Suprapubic skin (tissue), 4 donors: ENCODE data around the gene UBA5. TPM values are rescaled to one million over a fixed set of nuclear protein-coding genes. Genes with fewer than 3 reads are reported as not detected.
"Not testable (repeated sequence)": the region's sequence is repeated elsewhere in the genome, so short reads cannot be mapped to it uniquely, and the experiment has no call there.

Experiments used
- DNase-seq, 2 donors: peaks; one replicate each; pipeline ENCODE4 v3.0.0-alpha.2; 2019; ENCODE audit warnings: low spot score in 2 of 2
- H3K27ac ChIP-seq: fragments of 200-600 bp; sonication (generic); one replicate; pipeline ENCODE4 v1.5.1; 2019
- H3K27me3 ChIP-seq: fragments of 200-600 bp; sonication (generic); one replicate; pipeline ENCODE4 v1.5.1; 2019
- H3K36me3 ChIP-seq: fragments of 200-600 bp; sonication (generic); one replicate; pipeline ENCODE4 v1.5.1; 2019
- H3K4me1 ChIP-seq: fragments of 200-600 bp; sonication (generic); one replicate; pipeline ENCODE4 v1.5.1; 2019
- H3K4me3 ChIP-seq: fragments of 200-600 bp; sonication (generic); one replicate; pipeline ENCODE4 v1.5.1; 2019; ENCODE audit warnings: mild to moderate bottlenecking
- H3K9me3 ChIP-seq: fragments of 200-600 bp; sonication (generic); one replicate; pipeline ENCODE4 v1.5.1; 2019
- EP300 ChIP-seq: sonication (generic); formaldehyde crosslinking; IDR thresholded peaks from one replicate; pipeline ENCODE4 v1.6.1; 2017; ENCODE audit warnings: antibody characterized with exemption
- POLR2A ChIP-seq, 2 donors: fragments of 450-650 bp; IDR thresholded peaks; one replicate each; pipeline ENCODE4 v1.6.1; 2017; ENCODE audit warnings: antibody characterized with exemption in 2 of 2, mild to moderate bottlenecking in 2 of 2, moderate library complexity in 2 of 2
- POLR2AphosphoS5 ChIP-seq, 3 donors: sonication (generic); formaldehyde crosslinking; IDR thresholded peaks; one replicate each; pipeline ENCODE4 v1.6.1; 2017; ENCODE audit warnings: antibody characterized with exemption in 3 of 3
- WGBS: methylation state at CpG from one replicate; pipeline ENCODE4 v1.1.5; 2018; 5-methylcytosine and 5-hydroxymethylcytosine counted together
- total RNA-seq, 4 donors: library from RNA; depleted of rRNA; stranded (reverse); fragments of >200 nt; gene quantifications; one replicate each; pipeline ENCODE4 v1.1.0, GENCODE V29; 2016
- TF ChIP-seq, protein P1 (sequence below), 2 donors: fragments of 200-600 bp in 1 of 2; fragments of 450-650 bp in 1 of 2; sonication (generic) in 1 of 2; IDR thresholded peaks; one replicate each; pipeline ENCODE4 v1.5.1; 2016 to 2019; ENCODE audit warnings: antibody characterized with exemption in 2 of 2, mild to moderate bottlenecking in 1 of 2, moderate library complexity in 1 of 2

The UBA5 gene
- total RNA-seq, 4 donors from 2014 or later = 16.3 to 52.3 (median 27.5) TPM

DNA sequence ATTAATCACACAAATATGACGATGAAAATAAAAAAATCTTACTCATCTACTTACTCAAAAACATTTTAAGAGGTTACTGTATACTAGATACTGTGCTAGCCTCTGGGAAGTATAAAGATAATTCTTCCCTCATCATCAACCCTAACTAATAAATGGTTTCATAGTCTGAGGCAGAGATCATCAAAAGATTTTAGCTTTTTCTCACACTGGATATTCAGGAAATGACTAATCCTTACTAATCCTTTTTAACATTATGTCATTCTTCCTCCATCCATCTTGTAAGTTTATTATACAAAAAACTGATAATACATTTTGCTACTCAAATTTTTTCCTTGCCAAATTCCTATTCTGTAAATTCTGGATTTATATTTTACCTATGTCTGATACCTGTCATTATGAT lies 30.2 kb upstream of the UBA5 start:
- WGBS = 51% methylated on average over 1 of the region's 1 CpG
- DNase-seq = no peak
- peaks cover 20% of the 10 kb centered on the region for H3K36me3 ChIP-seq
- no peaks in the 10 kb centered on the region for H3K4me1 ChIP-seq
- no peak overlapping the region for H3K27ac ChIP-seq
- H3K27me3 ChIP-seq = no peaks in the 10 kb centered on the region
- no peaks in the 10 kb centered on the region for H3K9me3 ChIP-seq
- TF ChIP-seq, protein P1, sequence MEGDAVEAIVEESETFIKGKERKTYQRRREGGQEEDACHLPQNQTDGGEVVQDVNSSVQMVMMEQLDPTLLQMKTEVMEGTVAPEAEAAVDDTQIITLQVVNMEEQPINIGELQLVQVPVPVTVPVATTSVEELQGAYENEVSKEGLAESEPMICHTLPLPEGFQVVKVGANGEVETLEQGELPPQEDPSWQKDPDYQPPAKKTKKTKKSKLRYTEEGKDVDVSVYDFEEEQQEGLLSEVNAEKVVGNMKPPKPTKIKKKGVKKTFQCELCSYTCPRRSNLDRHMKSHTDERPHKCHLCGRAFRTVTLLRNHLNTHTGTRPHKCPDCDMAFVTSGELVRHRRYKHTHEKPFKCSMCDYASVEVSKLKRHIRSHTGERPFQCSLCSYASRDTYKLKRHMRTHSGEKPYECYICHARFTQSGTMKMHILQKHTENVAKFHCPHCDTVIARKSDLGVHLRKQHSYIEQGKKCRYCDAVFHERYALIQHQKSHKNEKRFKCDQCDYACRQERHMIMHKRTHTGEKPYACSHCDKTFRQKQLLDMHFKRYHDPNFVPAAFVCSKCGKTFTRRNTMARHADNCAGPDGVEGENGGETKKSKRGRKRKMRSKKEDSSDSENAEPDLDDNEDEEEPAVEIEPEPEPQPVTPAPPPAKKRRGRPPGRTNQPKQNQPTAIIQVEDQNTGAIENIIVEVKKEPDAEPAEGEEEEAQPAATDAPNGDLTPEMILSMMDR (IDR thresholded peaks at IDR 0.05) = no peak
- TF ChIP-seq POLR2AphosphoS5 (IDR thresholded peaks at IDR 0.05) (no peak), EP300 (no peak), POLR2A (IDR thresholded peaks at IDR 0.05) (no peak)
- no peak overlapping the region for H3K4me3 ChIP-seq

DNA sequence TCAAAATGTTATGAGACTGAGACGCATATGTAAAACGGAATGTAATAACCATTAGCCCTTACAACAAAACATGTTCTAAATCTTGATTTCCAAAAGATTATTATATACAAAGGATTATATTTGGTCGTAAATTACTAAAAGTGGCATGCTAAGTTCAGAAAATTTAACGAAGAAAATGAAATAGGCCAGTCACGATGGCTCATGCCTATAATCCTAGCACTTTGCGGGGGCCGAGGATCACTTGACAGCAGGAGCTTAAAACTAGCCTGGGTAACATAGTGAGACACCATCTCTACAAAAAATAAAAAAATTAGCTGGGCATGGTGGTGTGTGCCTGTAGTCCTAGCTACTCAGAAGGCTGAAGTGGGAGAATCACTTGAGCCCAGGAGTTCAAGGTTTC lies 29.5 kb upstream of the UBA5 start:
- no peak overlapping the region for H3K4me3 ChIP-seq
- no peaks in the 10 kb centered on the region for H3K27me3 ChIP-seq
- DNase-seq = no peak
- H3K9me3 ChIP-seq = no peaks in the 10 kb centered on the region
- H3K36me3 ChIP-seq = peaks cover 20% of the 10 kb centered on the region
- 89% methylated on average over 7 of the region's 7 CpGs for WGBS
- H3K27ac ChIP-seq = no peak overlapping the region
- TF ChIP-seq POLR2A (IDR thresholded peaks at IDR 0.05) = no peak
- TF ChIP-seq EP300 = no peak
- TF ChIP-seq, protein P1 (IDR thresholded peaks at IDR 0.05) = no peak
- no peak for TF ChIP-seq POLR2AphosphoS5 (IDR thresholded peaks at IDR 0.05)
- no peaks in the 10 kb centered on the region for H3K4me1 ChIP-seq

DNA sequence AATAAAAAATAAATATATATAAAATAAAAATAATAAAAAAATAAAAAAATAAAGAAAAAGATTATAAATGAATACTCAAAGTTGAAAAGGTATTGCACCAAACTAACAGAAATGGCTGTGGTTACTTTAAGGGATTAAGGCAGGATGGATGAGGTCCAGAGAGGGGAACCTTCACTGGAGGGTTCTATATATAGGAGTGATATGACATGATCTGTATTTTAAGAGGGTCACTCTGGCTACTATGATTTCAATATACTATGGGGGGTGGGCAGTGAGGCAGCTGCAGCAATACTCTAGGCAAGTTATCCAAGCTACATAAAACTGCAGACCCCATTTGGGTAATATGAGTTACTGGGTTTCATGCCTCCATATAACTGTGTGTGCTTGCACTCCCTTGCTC lies 25.1 kb upstream of the UBA5 start:
- TF ChIP-seq EP300 (no peak), POLR2AphosphoS5 (IDR thresholded peaks at IDR 0.05) (no peak), POLR2A (IDR thresholded peaks at IDR 0.05) (no peak)
- TF ChIP-seq, protein P1 (IDR thresholded peaks at IDR 0.05) = no peak
- H3K9me3 ChIP-seq = no peaks in the 10 kb centered on the region
- no peaks in the 10 kb centered on the region for H3K27me3 ChIP-seq
- H3K27ac ChIP-seq = no peak overlapping the region
- DNase-seq = no peak
- H3K36me3 ChIP-seq = peaks cover 20% of the 10 kb centered on the region
- peaks cover 5% of the 10 kb centered on the region for H3K4me1 ChIP-seq
- no peak overlapping the region for H3K4me3 ChIP-seq

DNA sequence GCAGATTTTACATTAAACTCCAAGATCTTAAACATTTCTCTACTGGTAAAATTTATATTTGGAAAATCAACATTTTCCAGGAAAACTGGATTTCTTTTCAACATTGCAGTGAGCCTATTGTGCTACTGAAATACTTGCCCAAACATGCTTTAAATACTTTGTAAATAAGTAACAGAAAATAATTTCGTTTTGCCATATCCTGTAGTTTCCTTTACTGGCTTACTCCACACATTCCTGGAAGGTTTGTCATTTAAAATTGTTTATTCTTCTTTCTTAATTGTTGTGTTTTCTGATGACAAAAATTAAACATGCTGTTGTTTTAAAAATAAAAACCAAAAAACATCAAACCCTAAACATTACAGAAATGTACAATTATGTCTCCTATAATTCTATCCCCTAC lies 22.5 kb upstream of the UBA5 start:
- no peak for DNase-seq
- Histone ChIP-seq H3K36me3 (peaks cover 18% of the 10 kb centered on the region), H3K4me1 (peaks cover 8% of the 10 kb centered on the region), H3K27me3 (no peaks in the 10 kb centered on the region), H3K9me3 (no peaks in the 10 kb centered on the region), H3K27ac (no peak overlapping the region), H3K4me3 (no peak overlapping the region)
- 20% methylated on average over 1 of the region's 1 CpG for WGBS
- no peak for TF ChIP-seq EP300

DNA sequence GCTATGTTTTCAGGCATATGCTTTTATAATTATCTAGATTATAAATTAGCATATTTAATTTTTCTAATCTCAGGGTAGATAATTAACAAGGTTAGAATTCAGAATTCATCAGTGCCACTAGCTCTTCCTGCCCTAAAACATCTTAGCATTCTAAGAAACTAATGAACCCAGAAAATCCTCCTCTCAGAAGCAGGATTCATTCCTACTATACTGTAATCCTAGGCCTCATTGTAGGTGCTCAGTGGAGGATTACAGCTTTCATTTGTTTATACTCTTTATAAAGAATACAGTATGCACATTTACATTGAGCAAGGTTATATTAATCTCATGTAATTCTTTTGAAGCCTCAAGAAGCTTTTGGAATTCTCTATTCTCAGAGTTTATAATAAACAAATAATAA lies 21.4 kb upstream of the UBA5 start:
- peaks cover 8% of the 10 kb centered on the region for H3K4me1 ChIP-seq
- TF ChIP-seq POLR2AphosphoS5 (IDR thresholded peaks at IDR 0.05) = no peak
- TF ChIP-seq, protein P1 (IDR thresholded peaks at IDR 0.05) = no peak
- no peaks in the 10 kb centered on the region for H3K9me3 ChIP-seq
- no peak for DNase-seq
- H3K27ac ChIP-seq = no peak overlapping the region
- H3K36me3 ChIP-seq = peaks cover 18% of the 10 kb centered on the region
- H3K27me3 ChIP-seq = no peaks in the 10 kb centered on the region
- no peak overlapping the region for H3K4me3 ChIP-seq

DNA sequence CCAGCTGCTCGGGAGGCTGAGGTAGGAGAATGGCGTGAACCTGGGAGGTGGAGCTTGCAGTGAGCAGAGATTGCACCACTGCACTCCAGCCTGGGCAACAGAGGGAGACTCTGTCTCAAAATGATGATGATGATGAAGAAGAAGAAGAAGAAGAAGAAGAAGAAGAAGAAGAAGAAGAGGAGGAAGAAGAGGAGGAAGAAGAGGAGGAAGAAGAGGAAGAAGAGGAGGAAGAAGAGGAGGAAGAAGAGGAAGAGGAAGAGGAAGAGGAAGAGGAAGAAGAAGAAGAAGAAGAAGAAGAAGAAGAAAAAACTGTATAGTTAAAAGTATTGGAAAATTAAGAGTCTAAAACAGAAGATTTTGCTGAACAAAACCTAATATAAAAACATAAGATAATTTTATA lies 18.7 kb upstream of the UBA5 start:
- not testable (repeated sequence) for H3K27me3 ChIP-seq, H3K4me3 ChIP-seq, DNase-seq, H3K27ac ChIP-seq, H3K4me1 ChIP-seq, H3K9me3 ChIP-seq
- H3K36me3 ChIP-seq = peaks cover 18% of the 10 kb centered on the region
- WGBS = 95% methylated on average over 2 of the region's 2 CpGs
